Esophagus squamous epithelium (tissue), 5 donors: ENCODE measurements around the gene HBQ1. TPM values are rescaled to one million over a fixed set of nuclear protein-coding genes. Genes with fewer than 3 reads are reported as not detected.
A peak's percentile ranks its signal among the peaks of the same experiment; 100 is the strongest.
"Not testable (repeated sequence)": the region's sequence is repeated elsewhere in the genome, so short reads cannot be mapped to it uniquely, and the experiment has no call there.

Experiments
- DNase-seq: peaks from one replicate; lab custom pipeline; 2025; lab: John Stamatoyannopoulos, UW
- H3K27ac ChIP-seq, 4 donors: fragments of 200-600 bp; sonication (generic); one replicate each; pipeline ENCODE4 v1.5.1; 2016 to 2019; ENCODE audit warnings: mild to moderate bottlenecking in 1 of 4
- H3K27me3 ChIP-seq, 4 donors: fragments of 200-600 bp; sonication (generic); 1 replicate in 3 of 4; 2 replicates in 1 of 4; pipeline versions ENCODE4 v1.5.1 to v1.6.0; 2017 to 2021; ENCODE audit warnings: antibody characterized with exemption in 1 of 4
- H3K36me3 ChIP-seq, 3 donors: fragments of 200-600 bp; sonication (generic); one replicate each; pipeline ENCODE4 v1.5.1; 2016 to 2019
- H3K4me1 ChIP-seq, 3 donors: fragments of 200-600 bp; sonication (generic); one replicate each; pipeline ENCODE4 v1.5.1; 2017 to 2019
- H3K4me3 ChIP-seq, 4 donors: fragments of 200-600 bp; sonication (generic); 1 replicate in 3 of 4; 2 replicates in 1 of 4; pipeline ENCODE4 v1.5.1; 2016 to 2019; ENCODE audit warnings: mild to moderate bottlenecking in 2 of 4, moderate library complexity in 1 of 4
- H3K9me3 ChIP-seq, 3 donors: fragments of 200-600 bp; sonication (generic); one replicate each; pipeline ENCODE4 v1.5.1; 2016 to 2019
- POLR2A ChIP-seq, 4 donors: fragments of 450-650 bp; IDR thresholded peaks; one replicate each; pipeline ENCODE4 v1.6.1; 2017; ENCODE audit warnings: antibody characterized with exemption in 4 of 4, mild to moderate bottlenecking in 4 of 4, moderate library complexity in 3 of 4
- WGBS, 2 donors: methylation state at CpG; one replicate each; pipeline ENCODE4 v1.1.5; 2018; 5-methylcytosine and 5-hydroxymethylcytosine counted together
- intact Hi-C: fragments of 100-400 bp; cut with DNase I; formaldehyde crosslinking; loops from one replicate; pipeline ENCODE4 v1.15.0; 2022
- total RNA-seq, 4 donors: library from RNA; depleted of rRNA; stranded (reverse); fragments of >200 nt; gene quantifications; one replicate each; pipeline ENCODE4 v1.1.0, GENCODE V29; 2016
- TF ChIP-seq, protein P1 (sequence below), 6 experiments: fragments of 450-650 bp in 4 of 6; fragments of 200-600 bp in 2 of 6; sonication (generic) in 2 of 6; IDR thresholded peaks; one replicate each; pipeline ENCODE4 v1.5.1; 2016 to 2019; ENCODE audit warnings: antibody characterized with exemption in 6 of 6, mild to moderate bottlenecking in 4 of 6, moderate library complexity in 4 of 6
- donor health status: DM: yes; HTN: yes; CAD: no.

The HBQ1 gene
- total RNA-seq, 4 donors from 2014 or later = not detected

DNA sequence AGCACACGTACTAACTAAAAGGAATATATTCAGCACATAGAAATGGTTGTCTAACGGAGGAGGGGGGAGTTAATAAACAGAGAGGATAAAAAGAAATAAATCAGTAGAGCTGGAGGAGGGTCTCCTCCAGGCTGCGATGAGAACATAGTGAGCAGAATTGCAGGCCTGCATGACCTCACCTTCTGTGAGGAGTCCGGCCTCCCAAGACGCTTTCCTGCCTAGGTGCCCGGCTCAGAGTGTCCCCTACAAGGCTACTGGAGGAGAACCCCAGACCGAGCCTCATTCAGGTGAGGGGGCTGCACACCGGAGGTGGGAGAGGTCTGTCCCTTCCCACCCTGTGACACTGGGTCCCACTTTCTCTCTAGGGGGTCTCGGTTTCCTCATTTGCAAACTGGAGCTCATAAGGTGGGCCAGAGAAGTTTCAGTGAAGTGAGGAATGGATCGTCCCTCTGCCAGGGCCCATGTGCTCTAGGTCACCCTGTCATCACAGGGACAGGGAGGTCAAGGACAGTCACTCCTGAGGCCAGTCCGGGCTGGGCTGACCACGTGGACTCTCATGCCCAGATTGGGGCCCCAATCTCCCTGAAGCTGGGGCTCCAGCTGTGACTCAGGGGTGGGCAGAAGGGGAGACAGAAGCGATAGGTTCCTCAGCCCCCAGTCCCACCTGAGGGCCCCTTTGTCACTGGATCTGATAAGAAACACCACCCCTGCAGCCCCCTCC is 17.8 kb upstream of the HBQ1 start:
- no peak overlapping the region for H3K4me3 ChIP-seq
- no peak for DNase-seq
- H3K4me1 ChIP-seq = peaks cover 15 to 21% (median 17%) of the 10 kb centered on the region in 3 donors
- H3K36me3 ChIP-seq = no peaks in the 10 kb centered on the region
- intact Hi-C loops = no loop called here
- no peak overlapping the region for H3K27ac ChIP-seq
- no peaks in the 10 kb centered on the region for H3K9me3 ChIP-seq
- peaks cover 7 to 82% (median 22%) of the 10 kb centered on the region in 4 donors for H3K27me3 ChIP-seq
- TF ChIP-seq, protein P1, sequence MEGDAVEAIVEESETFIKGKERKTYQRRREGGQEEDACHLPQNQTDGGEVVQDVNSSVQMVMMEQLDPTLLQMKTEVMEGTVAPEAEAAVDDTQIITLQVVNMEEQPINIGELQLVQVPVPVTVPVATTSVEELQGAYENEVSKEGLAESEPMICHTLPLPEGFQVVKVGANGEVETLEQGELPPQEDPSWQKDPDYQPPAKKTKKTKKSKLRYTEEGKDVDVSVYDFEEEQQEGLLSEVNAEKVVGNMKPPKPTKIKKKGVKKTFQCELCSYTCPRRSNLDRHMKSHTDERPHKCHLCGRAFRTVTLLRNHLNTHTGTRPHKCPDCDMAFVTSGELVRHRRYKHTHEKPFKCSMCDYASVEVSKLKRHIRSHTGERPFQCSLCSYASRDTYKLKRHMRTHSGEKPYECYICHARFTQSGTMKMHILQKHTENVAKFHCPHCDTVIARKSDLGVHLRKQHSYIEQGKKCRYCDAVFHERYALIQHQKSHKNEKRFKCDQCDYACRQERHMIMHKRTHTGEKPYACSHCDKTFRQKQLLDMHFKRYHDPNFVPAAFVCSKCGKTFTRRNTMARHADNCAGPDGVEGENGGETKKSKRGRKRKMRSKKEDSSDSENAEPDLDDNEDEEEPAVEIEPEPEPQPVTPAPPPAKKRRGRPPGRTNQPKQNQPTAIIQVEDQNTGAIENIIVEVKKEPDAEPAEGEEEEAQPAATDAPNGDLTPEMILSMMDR (IDR thresholded peaks at IDR 0.05) = no peak
- TF ChIP-seq POLR2A (IDR thresholded peaks at IDR 0.05) = no peak
- WGBS, 2 donors = 81 to 90% methylated on average over 6 to 9 of the region's 13 CpGs

DNA sequence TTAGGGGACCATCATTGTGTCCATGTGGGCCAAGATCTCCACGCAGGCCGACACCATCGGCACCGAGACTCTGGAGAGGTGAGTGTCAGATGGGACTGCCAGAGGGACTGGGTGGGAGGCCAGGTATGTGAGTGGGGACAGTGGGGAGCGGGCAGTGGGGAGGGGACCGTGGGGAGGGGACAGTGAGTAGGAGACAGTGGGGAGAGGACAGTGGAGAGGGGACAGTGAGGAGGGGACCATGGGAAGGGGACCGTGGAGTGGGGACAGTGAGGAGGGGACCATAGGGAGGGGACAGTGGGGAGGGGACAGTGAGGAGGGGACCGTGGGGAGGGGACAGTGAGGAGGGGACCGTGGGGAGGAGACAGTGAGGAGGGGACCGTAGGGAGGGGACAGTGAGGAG is 17.1 kb upstream of the HBQ1 start:
- Histone ChIP-seq H3K27me3 (peaks cover 7 to 84% (median 29%) of the 10 kb centered on the region in 4 donors), H3K4me1 (peaks cover 15 to 21% (median 17%) of the 10 kb centered on the region in 3 donors)
- H3K4me3 ChIP-seq, H3K27ac ChIP-seq, H3K9me3 ChIP-seq, H3K36me3 ChIP-seq, DNase-seq, intact Hi-C loops: not testable (repeated sequence)
- WGBS, 2 donors = 57% methylated on average over 1 of the region's 10 CpGs; no CpG with 5 or more reads in 1 of the 2 donors

DNA sequence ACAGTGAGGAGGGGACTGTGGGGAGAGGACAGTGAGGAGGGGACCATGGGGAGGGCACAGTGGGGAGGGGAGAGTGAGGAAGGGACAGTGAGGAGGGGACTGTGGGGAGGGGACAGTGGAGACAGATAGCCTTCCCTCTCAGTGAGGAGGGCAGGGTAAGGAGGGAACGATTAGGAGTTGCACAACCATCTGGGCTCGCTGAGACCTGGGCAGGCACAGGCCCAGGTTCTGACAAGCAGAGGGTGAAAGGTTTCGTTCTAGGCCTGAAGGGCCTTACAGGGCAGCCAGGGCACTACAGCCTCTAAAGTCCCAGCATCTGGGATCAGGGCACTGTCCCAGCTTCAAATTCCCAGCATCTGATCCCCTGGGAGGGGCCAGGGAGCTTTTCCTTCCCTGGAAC is 16.6 kb upstream of the HBQ1 start:
- H3K36me3 ChIP-seq, DNase-seq, H3K4me3 ChIP-seq, H3K9me3 ChIP-seq, H3K27ac ChIP-seq, intact Hi-C loops: not testable (repeated sequence)
- peaks cover 15 to 21% (median 17%) of the 10 kb centered on the region in 3 donors for H3K4me1 ChIP-seq
- 0 to 24% methylated on average over 1 to 3 of the region's 3 CpGs for WGBS, 2 donors
- H3K27me3 ChIP-seq = peaks cover 7 to 84% (median 32%) of the 10 kb centered on the region in 4 donors

DNA sequence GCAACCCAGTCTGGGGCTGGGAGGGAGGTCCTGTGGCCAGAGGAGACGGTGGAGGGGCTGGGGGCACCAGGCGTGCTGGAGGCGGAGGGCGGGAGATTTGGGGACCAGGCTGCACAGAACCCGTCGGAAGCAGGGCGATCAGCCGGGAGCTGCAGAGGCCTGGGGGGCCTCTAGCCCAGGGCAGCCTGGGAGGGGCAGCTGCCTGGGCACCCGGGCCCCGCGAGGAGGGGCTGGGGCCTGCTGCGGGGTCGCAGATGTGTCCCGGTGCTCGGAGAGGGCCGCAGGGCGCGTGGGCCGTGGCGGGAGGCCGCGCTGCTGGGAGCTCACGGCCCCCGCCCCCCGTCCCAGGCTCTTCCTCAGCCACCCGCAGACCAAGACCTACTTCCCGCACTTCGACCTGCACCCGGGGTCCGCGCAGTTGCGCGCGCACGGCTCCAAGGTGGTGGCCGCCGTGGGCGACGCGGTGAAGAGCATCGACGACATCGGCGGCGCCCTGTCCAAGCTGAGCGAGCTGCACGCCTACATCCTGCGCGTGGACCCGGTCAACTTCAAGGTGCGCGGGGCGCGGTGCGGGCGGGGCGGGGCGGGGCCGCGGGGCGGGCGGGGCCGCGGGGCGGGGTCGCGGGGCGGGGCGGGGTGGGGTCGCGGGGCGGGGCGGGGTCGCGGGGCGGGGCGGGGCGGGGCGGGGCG is 16.0 kb upstream of the HBQ1 start:
- DNase-seq, H3K36me3 ChIP-seq, H3K4me3 ChIP-seq, intact Hi-C loops, H3K9me3 ChIP-seq, H3K27ac ChIP-seq: not testable (repeated sequence)
- Histone ChIP-seq H3K4me1 (peaks cover 15 to 21% (median 17%) of the 10 kb centered on the region in 3 donors), H3K27me3 (peaks cover 7 to 84% (median 32%) of the 10 kb centered on the region in 4 donors)
- WGBS, 2 donors = no CpG with 5 or more reads among the region's 80 CpGs

DNA sequence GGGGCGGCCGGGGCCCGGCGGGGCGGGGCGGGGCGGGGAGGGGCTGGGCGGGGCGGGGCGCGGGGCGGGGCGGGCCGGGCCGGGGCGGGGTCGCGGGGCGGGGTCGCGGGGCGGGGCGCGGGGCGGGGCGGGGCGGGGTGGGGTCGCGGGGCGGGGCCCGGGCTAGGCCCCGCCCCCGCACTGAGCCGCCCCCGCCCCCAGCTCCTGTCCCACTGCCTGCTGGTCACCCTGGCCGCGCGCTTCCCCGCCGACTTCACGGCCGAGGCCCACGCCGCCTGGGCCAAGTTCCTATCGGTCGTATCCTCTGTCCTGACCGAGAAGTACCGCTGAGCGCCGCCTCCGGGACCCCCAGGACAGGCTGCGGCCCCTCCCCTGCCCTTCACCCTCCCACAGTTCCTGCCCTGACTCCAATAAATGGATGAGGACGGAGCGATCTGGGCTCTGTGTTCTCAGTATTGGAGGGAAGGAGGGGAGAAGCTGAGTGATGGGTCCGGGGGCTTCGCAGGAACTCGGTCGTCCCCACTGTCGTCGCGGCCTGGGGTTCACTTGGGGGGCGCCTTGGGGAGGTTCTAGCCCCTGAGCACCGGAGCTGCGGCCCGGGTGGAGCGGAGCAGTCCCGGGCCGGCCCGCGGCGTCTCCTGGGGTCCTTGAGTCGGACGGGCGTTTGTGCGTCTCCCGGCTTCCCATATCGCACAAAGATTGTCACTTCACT is 15.3 kb upstream of the HBQ1 start:
- no peaks in the 10 kb centered on the region for H3K36me3 ChIP-seq
- H3K4me3 ChIP-seq = peak overlapping the region in 1 of 4 donors; percentile 34
- intact Hi-C loops = no loop called here
- DNase-seq = no peak
- H3K27ac ChIP-seq = no peak overlapping the region
- peaks cover 7 to 85% (median 32%) of the 10 kb centered on the region in 4 donors for H3K27me3 ChIP-seq
- TF ChIP-seq POLR2A (IDR thresholded peaks at IDR 0.05) = no peak
- TF ChIP-seq, protein P1 (IDR thresholded peaks at IDR 0.05) = no peak
- H3K4me1 ChIP-seq = peaks cover 15 to 21% (median 17%) of the 10 kb centered on the region in 3 donors
- WGBS, 2 donors = 0% methylated on average over 2 of the region's 77 CpGs; no CpG with 5 or more reads in 1 of the 2 donors
- no peaks in the 10 kb centered on the region for H3K9me3 ChIP-seq

DNA sequence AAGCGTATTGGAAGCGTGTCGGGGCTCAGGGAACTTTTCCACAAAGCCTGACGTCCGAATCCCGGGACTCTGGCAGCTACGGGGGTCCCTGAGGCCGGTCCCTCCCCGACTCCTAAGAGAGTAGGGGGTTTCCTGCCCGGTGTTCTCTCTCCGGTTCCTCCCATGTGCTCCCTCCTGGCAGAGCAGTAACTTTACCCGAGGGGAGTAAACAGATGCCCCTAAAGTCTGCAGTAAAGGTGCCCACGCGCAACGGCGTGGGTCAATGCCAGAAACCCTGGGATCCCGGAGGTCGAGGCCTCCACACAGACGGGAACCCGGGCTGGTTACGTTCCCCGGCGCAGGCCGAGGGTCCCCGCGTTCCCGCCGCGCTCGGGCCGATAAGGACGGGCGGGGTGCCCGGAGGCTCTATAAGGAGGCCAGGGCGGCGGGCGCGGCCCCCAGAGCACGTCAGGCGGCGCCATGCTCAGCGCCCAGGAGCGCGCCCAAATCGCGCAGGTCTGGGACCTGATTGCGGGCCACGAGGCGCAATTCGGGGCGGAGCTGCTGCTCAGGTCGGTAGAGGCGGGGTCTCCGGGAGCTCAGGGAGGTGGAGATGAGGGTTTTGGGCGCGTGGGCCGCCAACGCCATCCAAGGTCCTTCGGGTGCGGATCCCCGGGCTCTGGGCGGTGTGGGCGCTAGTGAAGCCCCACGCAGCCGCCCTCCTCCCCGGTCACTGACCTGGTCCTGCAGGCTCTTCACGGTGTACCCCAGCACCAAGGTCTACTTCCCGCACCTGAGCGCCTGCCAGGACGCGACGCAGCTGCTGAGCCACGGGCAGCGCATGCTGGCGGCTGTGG is 14.5 kb upstream of the HBQ1 start, which contains the start of gene HBM:
TSS of gene HBM (plus strand) at position 440 of the 836 bp plus-strand sequence. CDS start at position 460, 20 bp downstream.
- no peaks in the 10 kb centered on the region for H3K9me3 ChIP-seq
- peaks cover 7 to 87% (median 36%) of the 10 kb centered on the region in 4 donors for H3K27me3 ChIP-seq
- H3K36me3 ChIP-seq = no peaks in the 10 kb centered on the region
- peak within 1 kb of the TSS in 2 of 4 donors; percentile 22 to 34 for H3K4me3 ChIP-seq
- TF ChIP-seq, protein P1 (IDR thresholded peaks at IDR 0.05) = no peak
- no peak for TF ChIP-seq POLR2A (IDR thresholded peaks at IDR 0.05)
- intact Hi-C loops = no loop called here
- no peak within 1 kb of the TSS for H3K27ac ChIP-seq
- no CpG with 5 or more reads among the region's 75 CpGs for WGBS, 2 donors
- DNase-seq = no peak
- H3K4me1 ChIP-seq = peaks cover 15 to 21% (median 17%) of the 10 kb centered on the region in 3 donors
